ENCODE data around the gene TNNT2.

Gene TNNT2

GRCh38 chr1:201334325-201335173 is 42.9 kb downstream of the TNNT2 start:
- no peak for DNase-seq (ENCODE audit: extremely low read depth, insufficient read length)
- H3K4me3 ChIP-seq (replicated peaks; ENCODE audit: low read depth, low read length): no peak overlapping the region
- H3K36me3 ChIP-seq (ENCODE audit: control insufficient read depth, insufficient read depth, low read length): no peaks in the 10 kb centered on the region
- H3K27me3 ChIP-seq (replicated peaks; ENCODE audit: control insufficient read depth, insufficient read depth, low read length): peaks cover 1% of the 10 kb centered on the region; the same call in 1 of the 2 replicates
- no peak for TF ChIP-seq CTCF (IDR thresholded peaks at IDR 0.05; ENCODE audit: insufficient read depth, low read length, poor library complexity, severe bottlenecking)

- TF ChIP-seq CTCF (IDR thresholded peaks at IDR 0.05; ENCODE audit: insufficient read depth, low read length, poor library complexity, severe bottlenecking): no peak
- Histone ChIP-seq H3K4me3 (replicated peaks; ENCODE audit: low read depth, low read length) (no peak overlapping the region), H3K27me3 (replicated peaks; ENCODE audit: control insufficient read depth, insufficient read depth, low read length) (peaks cover 1% of the 10 kb centered on the region; the same call in 1 of the 2 replicates), H3K36me3 (ENCODE audit: control insufficient read depth, insufficient read depth, low read length) (no peaks in the 10 kb centered on the region)
- DNase-seq (ENCODE audit: extremely low read depth, insufficient read length): no peak
These were observed 44.7 kb downstream of the TNNT2 start for GRCh38 chr1:201332616-201333335.

GRCh38 chr1:201332021-201332420 is 45.5 kb downstream of the TNNT2 start:
- H3K27me3 ChIP-seq (replicated peaks; ENCODE audit: control insufficient read depth, insufficient read depth, low read length): peaks cover 3% of the 10 kb centered on the region; the same call in 1 of the 2 replicates
- no peak overlapping the region for H3K4me3 ChIP-seq (replicated peaks; ENCODE audit: low read depth, low read length)
- no peaks in the 10 kb centered on the region for H3K36me3 ChIP-seq (ENCODE audit: control insufficient read depth, insufficient read depth, low read length)
- DNase-seq (ENCODE audit: extremely low read depth, insufficient read length): no peak
- no peak for TF ChIP-seq CTCF (IDR thresholded peaks at IDR 0.05; ENCODE audit: insufficient read depth, low read length, poor library complexity, severe bottlenecking)

GRCh38 chr1:201331166-201331565 is 46.3 kb downstream of the TNNT2 start:
- no peak for TF ChIP-seq CTCF (IDR thresholded peaks at IDR 0.05; ENCODE audit: insufficient read depth, low read length, poor library complexity, severe bottlenecking)
- DNase-seq (ENCODE audit: extremely low read depth, insufficient read length): no peak
- H3K27me3 ChIP-seq (replicated peaks; ENCODE audit: control insufficient read depth, insufficient read depth, low read length): peaks cover 2% of the 10 kb centered on the region; the same call in 1 of the 2 replicates
- no peak overlapping the region for H3K4me3 ChIP-seq (replicated peaks; ENCODE audit: low read depth, low read length)
- H3K36me3 ChIP-seq (ENCODE audit: control insufficient read depth, insufficient read depth, low read length): no peaks in the 10 kb centered on the region

GRCh38 chr1:201330541-201330940 is 46.9 kb downstream of the TNNT2 start:
- no peak for DNase-seq (ENCODE audit: extremely low read depth, insufficient read length)
- no peak overlapping the region for H3K4me3 ChIP-seq (replicated peaks; ENCODE audit: low read depth, low read length)
- no peaks in the 10 kb centered on the region for H3K36me3 ChIP-seq (ENCODE audit: control insufficient read depth, insufficient read depth, low read length)
- no peak for TF ChIP-seq CTCF (IDR thresholded peaks at IDR 0.05; ENCODE audit: insufficient read depth, low read length, poor library complexity, severe bottlenecking)
- peaks cover 1% of the 10 kb centered on the region; the same call in 1 of the 2 replicates for H3K27me3 ChIP-seq (replicated peaks; ENCODE audit: control insufficient read depth, insufficient read depth, low read length)

All from GM06990 (cell line).